Measurements from ENCODE around the gene TWF2. TPM values are rescaled to one million over a fixed set of nuclear protein-coding genes. Genes with fewer than 3 reads are reported as not detected.

The TWF2 gene
- total and polyA plus RNA-seq, 2 of the 4 experiments (the other 2 are of a cell fraction): 111 to 145 TPM

GRCh38 chr3:52215351-52215750 lies 23.6 kb downstream of the TWF2 start:
- WGBS, 2 experiments (ENCODE audit: extremely low coverage in 2 of 2, insufficient read length in 1 of 2): 83% methylated on average over 3 of the region's 7 CpGs; no CpG with 5 or more reads in 1 of the 2 experiments

More at GRCh38 chr3:52215351-52215750, 23.6 kb downstream of the TWF2 start:
- H4K20me1 ChIP-seq (ENCODE audit: insufficient read depth, low read length): peaks cover 12% of the 10 kb centered on the region
- H3K4me3 ChIP-seq (ENCODE audit: insufficient read depth, low read depth, low read length): no peak overlapping the region
- no peaks in the 10 kb centered on the region for H3K9me3 ChIP-seq (ENCODE audit: control insufficient read depth, insufficient read depth, low read length)
- H3K4ac ChIP-seq (ENCODE audit: low read depth, low read length): no peak overlapping the region
- no peak overlapping the region for H3K18ac ChIP-seq (ENCODE audit: low read depth, low read length)
- H3K14ac ChIP-seq (replicated peaks; ENCODE audit: low read depth, low read length): no peak overlapping the region
- no peak overlapping the region for H2BK120ac ChIP-seq (ENCODE audit: low read depth, low read length)
- no peak overlapping the region for H2BK20ac ChIP-seq (ENCODE audit: low read depth, low read length)
- TF ChIP-seq NFE2L2 (IDR thresholded peaks at IDR 0.05; ENCODE audit: low read depth, low read length) (no peak), RAD21 (IDR thresholded peaks at IDR 0.05; ENCODE audit: low read length) (no peak), MAZ (IDR thresholded peaks at IDR 0.05; ENCODE audit: borderline replicate concordance, low read depth, low read length) (no peak), RFX5 (IDR thresholded peaks at IDR 0.05; ENCODE audit: low read depth, low read length) (no peak), CEBPB (IDR thresholded peaks at IDR 0.05; ENCODE audit: low read depth, low read length) (no peak), USF2 (IDR thresholded peaks at IDR 0.05; ENCODE audit: low read depth, low read length) (no peak), ELK1 (IDR thresholded peaks at IDR 0.05; ENCODE audit: borderline replicate concordance, low read depth, low read length) (no peak), MAFK (IDR thresholded peaks at IDR 0.05; ENCODE audit: low read depth, low read length) (no peak), POLR2A (IDR thresholded peaks at IDR 0.05; ENCODE audit: low read depth, low read length) (no peak), MXI1 (IDR thresholded peaks at IDR 0.05; ENCODE audit: borderline replicate concordance, low read depth, low read length) (no peak), FOS (IDR thresholded peaks at IDR 0.05; ENCODE audit: low read depth, low read length) (no peak)
- no peak overlapping the region for H3K9ac ChIP-seq (ENCODE audit: low read depth, low read length)
- dilution Hi-C loops (cut with HindIII; ENCODE audit: low sequenced_read_pairs, unreplicated experiment) (no loop called here), in situ Hi-C loops (cut with MboI; ENCODE audit: low sequenced_read_pairs) (no loop called here), intact Hi-C loops (cut with micrococcal nuclease) (no loop called here)
- no peak overlapping the region for H3K23ac ChIP-seq (ENCODE audit: low read depth, low read length)
- peaks cover 43% of the 10 kb centered on the region for H3K36me3 ChIP-seq (ENCODE audit: control insufficient read depth, insufficient read depth, low read length)
- H3K56ac ChIP-seq (ENCODE audit: extremely low read depth, insufficient read depth, low read length): no peak overlapping the region
- no peak overlapping the region for H3K27ac ChIP-seq (ENCODE audit: insufficient read depth, low read length)
- no peak overlapping the region for H3K4me2 ChIP-seq (ENCODE audit: low read depth, low read length)
- no peaks in the 10 kb centered on the region for H3K27me3 ChIP-seq (ENCODE audit: control insufficient read depth, insufficient read depth, low read length)
- H2BK5ac ChIP-seq (ENCODE audit: low read depth, low read length, poor library complexity, severe bottlenecking): no peak overlapping the region
- no peak overlapping the region for H2BK15ac ChIP-seq (ENCODE audit: low read depth, low read length)
- H4K91ac ChIP-seq (ENCODE audit: insufficient read depth, low read depth, low read length): no peak overlapping the region
- H2AK9ac ChIP-seq (replicated peaks; ENCODE audit: low read depth, low read length, poor library complexity): peak overlapping the region; percentile 52
- no peak overlapping the region for H2AFZ ChIP-seq (replicated peaks; ENCODE audit: low read length, poor library complexity)
- H3K4me1 ChIP-seq (ENCODE audit: control insufficient read depth, insufficient read depth, low read length): peaks cover 8% of the 10 kb centered on the region
- peaks cover 16% of the 10 kb centered on the region for H3K9me1 ChIP-seq (ENCODE audit: insufficient read depth, low read length)
- H3K79me1 ChIP-seq (ENCODE audit: low read depth in 1 of 2, low read length in 2 of 2): peaks cover 2 to 13% of the 10 kb centered on the region in 2 experiments; a peak in 1 of 4 replicates
- H4K5ac ChIP-seq (ENCODE audit: low read depth, low read length): no peak overlapping the region
- no peak overlapping the region for H4K8ac ChIP-seq (ENCODE audit: low read depth in 2 of 2, low read length in 2 of 2)
- CTCF ChIA-PET: no interaction called here
- no TSS peak for BruUV-seq (replicated peaks)
- DNase-seq: no peak
- no peak for ATAC-seq (ENCODE audit: low read depth)
- POLR2A ChIA-PET (ENCODE audit: unreplicated experiment): no interaction called here
- H2AK5ac ChIP-seq (ENCODE audit: low read depth, low read length): no peak overlapping the region
